SH-SY5Y (cell line): ENCODE results near the gene ANKLE1.

Source experiments
- GATA2 ChIP-seq: IDR thresholded peaks from 2 replicates; pipeline ENCODE4 v1.6.1; 2011; ENCODE audit warnings: mild to moderate bottlenecking, low read depth, low read length
- GATA3 ChIP-seq: IDR thresholded peaks from 2 replicates; pipeline ENCODE4 v1.6.1; 2011; ENCODE audit warnings: low read depth, mild to moderate bottlenecking, low read length, moderate library complexity

DNA sequence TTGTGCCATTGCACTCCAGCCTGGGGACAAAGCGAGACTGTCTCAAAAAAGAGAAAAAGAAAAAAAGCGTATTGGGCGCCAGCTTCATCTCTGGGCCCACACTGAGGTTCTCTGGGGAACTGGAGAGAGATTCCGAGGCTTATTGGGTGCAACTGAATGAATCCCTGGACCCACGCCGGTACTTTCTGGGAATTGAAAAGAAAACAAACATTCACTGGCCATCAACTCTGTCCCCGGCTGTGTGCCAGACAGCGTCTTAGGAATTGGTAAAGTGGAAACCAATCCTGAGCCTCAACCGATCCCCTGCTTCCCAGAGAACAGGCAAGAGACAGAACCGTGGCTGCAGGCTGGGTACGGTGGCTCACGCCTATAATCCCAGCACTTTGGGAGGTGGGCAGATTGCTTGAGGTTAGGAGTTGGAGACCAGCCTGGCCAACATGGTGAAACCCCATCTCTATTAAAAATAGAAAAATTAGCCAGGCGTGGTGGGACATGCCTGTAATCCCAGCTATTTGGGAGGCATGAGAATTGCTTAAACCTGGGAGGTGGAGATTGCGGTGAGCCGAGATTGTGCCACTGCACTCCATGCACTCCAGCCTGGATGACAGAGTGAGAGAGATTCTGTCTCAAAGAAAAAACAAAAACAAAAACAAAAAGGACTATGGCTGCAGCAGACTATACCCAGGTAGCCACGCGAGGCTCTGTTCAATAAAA lies 44.3 kb downstream of the ANKLE1 start:
- no peak for TF ChIP-seq GATA2
- TF ChIP-seq GATA3 = no peak
